ENCODE measurements around the gene IVNS1ABP.
A peak's percentile ranks its signal among the peaks of the same experiment; 100 is the strongest.
"Not testable (repeated sequence)": the region's sequence is repeated elsewhere in the genome, so short reads cannot be mapped to it uniquely, and the experiment has no call there.

IVNS1ABP gene

GRCh38 chr1:185328255-185328654 lies 11.2 kb upstream of the IVNS1ABP start:
- DNase-seq = no peak

- no peak for DNase-seq
Observed at GRCh38 chr1:185325413-185325812, 8.4 kb upstream of the IVNS1ABP start.

- no peak for DNase-seq
Observed at GRCh38 chr1:185324118-185324517, 7.1 kb upstream of the IVNS1ABP start.

DNA sequence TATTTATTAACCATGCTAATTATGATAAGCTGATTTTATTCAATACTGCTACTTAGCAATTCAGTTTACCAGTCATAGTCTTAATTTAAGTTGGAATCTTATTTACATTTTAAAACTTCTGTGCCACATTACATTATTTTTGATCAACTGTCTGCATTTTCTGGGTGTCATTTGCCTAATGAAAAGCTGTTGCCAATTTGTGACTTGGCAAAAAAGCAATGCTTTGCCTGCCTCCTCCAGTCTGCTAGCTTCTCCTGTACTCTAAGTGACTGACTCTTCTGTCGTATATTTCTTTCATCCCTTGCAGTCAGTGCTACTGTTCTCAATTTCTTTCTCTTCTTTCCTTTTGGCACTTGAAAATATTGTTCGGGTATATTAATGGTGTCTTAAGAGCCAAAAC lies 5.6 kb upstream of the IVNS1ABP start:
- no peak for DNase-seq

GRCh38 chr1:185321653-185322221 lies 4.7 kb upstream of the IVNS1ABP start:
- DNase-seq = not testable (repeated sequence)

- DNase-seq = not testable (repeated sequence)
Observed at GRCh38 chr1:185321104-185321503, 4.1 kb upstream of the IVNS1ABP start.

DNA sequence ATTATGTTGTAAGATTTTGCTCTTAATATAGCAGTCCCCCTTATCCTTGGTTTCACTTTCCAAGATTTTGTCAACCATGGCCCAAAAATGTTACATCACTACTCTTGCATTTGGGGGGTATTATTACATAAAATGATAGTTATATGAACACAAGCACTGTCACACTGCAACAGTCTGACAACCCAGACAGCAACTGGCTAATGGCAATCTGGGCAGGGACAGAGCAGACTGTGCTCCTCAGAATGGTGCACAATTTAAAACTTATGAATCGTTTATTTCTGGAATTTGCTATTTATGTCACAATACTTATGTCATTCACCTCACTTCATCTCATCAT lies 2.1 kb upstream of the IVNS1ABP start:
- no peak for DNase-seq

GRCh38 chr1:185318431-185319138 lies 1.5 kb upstream of the IVNS1ABP start:
- DNase-seq = no peak

DNA sequence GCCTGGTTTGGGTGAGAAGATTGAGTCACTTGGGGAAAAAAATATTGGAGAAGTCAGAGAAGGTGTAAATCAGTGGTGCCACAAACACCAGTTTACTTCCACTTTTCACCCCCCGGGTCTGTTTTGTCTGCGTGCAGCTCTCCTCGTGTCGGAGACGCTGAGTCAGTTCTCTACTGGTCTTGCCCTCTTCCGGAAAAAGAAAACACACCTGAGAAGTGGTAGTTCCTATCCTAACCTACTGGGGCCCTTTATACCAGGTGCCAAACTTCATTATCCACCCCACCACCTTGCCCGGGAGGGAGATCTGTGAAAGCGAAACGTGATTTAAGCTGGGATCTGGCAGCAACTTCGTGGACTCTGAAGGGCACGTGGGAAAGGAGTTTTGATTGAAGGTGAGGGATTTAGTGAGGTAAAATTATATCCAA lies 855 bp upstream of the IVNS1ABP start:
- peak; percentile 5 to 23 for DNase-seq

- DNase-seq = peak; percentile 69 to 89
Observed at GRCh38 chr1:185316163-185317033, 645 bp downstream of the IVNS1ABP start.

DNA sequence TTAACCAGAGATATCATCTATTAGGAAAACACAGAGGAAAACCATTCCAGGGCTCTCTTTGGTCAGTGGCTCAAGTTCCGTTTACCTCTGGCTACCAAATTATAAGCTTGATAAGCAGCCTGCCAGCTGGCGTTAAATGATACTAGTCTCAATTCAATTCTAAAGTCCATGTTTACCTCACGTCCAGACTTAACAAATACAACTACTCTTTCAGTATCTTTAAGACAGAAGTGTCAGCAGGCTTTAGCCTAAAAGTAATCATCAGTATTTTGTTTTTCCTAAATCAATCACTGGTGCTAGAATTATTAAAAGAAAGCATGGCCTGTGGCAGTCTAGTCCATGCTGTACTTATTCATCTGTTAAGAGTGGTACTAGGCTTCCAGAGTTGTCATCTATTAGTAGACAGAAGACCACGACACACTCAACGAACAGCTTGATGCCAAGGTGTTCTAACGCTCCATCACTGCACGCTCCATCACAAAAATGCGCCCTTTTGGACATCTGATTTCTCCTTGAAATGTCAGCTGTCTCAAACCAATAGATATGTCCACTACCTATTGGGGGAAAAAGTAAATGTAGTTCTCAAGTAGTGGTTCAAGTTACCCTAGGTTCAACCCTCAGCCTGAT lies 1.5 kb downstream of the IVNS1ABP start:
- no peak for DNase-seq

GRCh38 chr1:185314411-185314810 lies 2.6 kb downstream of the IVNS1ABP start:
- DNase-seq = no peak

DNA sequence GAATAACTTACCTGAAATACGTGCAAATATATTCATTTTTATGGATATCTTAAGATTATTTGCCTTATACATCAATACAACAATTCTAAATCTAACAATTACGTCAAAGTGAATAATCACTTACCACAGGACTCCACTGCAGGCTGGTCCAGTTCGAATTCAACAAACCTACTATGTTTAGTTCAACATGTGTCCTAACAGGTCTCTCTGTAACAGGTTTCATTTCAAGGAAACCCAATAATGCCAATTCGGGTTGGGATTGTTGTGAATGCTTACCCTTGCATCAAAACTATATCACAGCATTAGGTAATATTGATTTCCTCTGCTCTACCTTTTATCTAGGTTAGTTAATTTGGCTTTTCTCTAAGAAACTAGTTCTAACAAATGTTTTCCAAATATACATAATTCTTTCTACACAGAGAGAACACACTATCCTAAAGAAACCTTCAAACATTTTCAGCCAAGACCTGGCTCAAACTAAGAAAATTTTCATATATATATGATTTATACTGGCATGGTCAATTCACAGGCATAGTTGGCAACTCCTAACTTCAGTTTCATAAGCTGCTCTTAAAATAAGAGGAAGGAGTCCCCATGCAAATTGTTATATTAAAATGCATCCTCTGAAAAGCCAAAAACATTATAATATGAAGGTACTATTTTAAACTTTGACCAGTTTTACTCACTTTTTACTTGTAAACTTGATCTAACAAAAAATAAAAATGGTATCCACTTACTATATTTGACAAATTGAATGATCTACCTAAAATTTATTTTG lies 4.5 kb downstream of the IVNS1ABP start:
- no peak for DNase-seq

DNA sequence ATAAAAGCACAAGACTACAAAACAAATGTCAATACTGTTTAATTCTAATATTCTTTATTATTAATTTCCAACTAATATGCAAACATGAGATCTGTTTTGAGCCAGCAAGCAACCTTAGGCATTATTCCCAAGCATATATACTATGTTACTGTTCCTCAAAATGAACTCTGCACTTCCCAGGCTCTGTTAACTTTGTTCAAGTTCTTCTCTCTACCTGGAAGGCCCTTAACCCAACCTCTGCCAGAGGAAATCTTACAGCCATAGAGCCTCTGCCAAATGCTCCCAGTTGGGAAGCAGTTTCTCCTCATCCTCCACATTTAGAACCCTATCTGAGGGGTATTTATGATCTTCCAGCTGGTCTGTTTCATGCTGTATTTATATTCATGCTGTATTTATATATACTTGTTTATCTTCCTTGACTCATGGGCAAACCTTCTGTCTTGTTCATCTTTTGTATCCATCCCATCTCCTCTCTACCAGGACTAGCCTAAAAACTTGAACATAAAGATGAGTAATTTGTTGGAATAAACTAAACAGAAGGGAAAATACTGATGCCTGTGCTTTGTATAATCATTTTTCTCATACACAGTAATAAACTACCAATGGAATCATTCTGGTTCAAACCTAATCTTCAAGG lies 5.3 kb downstream of the IVNS1ABP start:
- no peak for DNase-seq

- no peak for DNase-seq
Observed at GRCh38 chr1:185309566-185309965, 7.5 kb downstream of the IVNS1ABP start.

DNA sequence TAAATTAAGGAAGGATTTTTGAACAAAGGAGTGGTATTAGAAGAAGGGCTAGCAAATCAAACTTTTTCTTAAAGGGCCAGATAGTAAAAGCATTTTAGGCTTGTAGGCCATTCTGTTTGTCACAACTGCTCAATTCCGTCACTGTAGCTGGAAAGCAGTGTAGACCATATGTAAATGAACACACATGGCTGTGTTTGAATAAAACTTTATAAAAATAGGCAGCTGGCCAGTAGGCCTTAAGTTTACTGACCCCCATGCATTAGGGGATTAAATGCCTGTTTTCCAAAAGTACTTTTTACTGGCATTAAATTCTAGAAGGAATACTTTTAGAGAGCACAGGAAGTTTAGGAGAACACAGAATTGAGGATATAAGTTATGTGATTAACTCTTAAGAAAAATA lies 8.9 kb downstream of the IVNS1ABP start:
- no peak for DNase-seq

- no peak for DNase-seq
Observed at GRCh38 chr1:185305419-185305818, 11.6 kb downstream of the IVNS1ABP start.

GRCh38 chr1:185300152-185300551 lies 16.9 kb downstream of the IVNS1ABP start:
- DNase-seq = no peak

DNA sequence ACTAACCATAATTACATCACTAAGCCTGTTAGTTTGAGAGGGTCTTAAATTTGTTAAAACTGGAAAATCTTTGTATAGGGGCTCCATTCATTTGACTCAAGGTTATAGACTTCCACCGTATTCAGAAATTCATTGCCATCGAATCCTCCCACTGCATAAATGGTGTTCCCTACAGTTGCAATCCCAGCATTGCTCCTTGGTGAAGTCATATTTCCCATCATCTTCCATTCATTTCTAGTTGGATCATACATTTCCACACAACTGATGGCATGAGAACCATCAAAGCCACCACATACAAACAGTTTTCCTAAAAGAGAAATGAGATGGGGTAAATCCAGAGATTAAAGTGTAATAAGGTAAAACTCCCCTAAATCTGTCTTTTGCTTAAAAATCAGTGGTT lies 19.1 kb downstream of the IVNS1ABP start:
- no peak for DNase-seq

- no peak for DNase-seq
Observed at GRCh38 chr1:185295091-185295490, 22.0 kb downstream of the IVNS1ABP start.

DNA sequence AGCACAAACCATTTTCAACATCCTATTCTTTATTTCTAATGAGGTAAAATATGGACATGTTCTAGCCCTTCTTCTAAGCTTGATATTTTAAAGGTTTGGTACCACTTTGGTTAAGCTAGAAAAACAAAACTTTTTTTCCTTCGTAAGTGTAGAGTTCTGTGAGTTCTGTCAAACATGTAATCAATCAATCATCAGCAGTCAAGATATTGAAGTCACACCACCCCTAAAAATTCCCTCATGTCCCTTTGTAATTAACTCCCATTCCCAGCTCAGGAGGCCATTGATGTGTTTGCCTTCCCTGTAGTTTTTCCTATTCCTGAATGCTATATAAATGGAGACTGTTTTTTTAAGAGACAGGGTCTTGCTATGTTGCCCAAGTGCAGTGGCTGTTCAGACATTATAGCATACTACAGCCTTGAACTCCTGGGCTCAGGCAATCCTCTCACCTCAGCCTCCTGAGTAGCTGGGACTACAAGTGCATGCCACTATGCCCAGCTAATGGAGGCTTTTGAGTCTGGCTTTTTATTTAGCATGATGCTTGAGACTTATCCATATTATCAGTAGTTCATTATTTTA lies 23.0 kb downstream of the IVNS1ABP start:
- no peak for DNase-seq

DNA sequence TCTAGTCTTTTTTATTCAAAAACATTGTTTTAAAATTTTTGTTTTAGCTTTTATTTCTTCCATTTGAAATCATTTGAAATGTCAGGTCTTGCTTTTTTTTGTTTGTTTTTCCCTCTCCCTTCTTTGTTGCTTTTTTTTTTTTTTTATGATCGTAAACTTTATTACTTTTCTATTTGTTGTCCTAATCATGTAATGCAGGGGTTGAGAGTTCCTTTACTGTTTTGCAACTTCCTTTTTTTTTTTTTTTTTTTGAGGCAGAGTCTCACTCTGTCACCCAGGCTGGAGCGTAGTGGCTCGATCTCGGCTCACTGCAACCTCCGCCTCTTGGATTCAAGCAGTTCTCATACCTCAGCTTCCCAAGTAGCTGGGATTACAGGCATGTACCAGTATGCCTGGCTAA lies 24.8 kb downstream of the IVNS1ABP start:
- no peak for DNase-seq
